GM21737 (cell line): Measurements from ENCODE around the gene SF3B2.
"Not testable (repeated sequence)": the region's sequence is repeated elsewhere in the genome, so short reads cannot be mapped to it uniquely, and the experiment has no call there.

Source experiments
- ATAC-seq: cut with Tn5 transposase; IDR thresholded peaks from one replicate; pipeline ENCODE4 v1.9.1; 2021; ENCODE audit warnings: mild to moderate bottlenecking, moderate library complexity; ENCODE audit not compliant: unreplicated experiment

Gene SF3B2

GRCh38 chr11:66051766-66052663 is at the start of gene SF3B2:
SF3B2 (plus strand) TSS chr11:66052364; CDS start chr11:66052385, 21 bp downstream.
- ATAC-seq, result peak; percentile 94

GRCh38 chr11:66002648-66003225 is 49.4 kb upstream of the SF3B2 start:
- peak; percentile 44 for ATAC-seq

- no peak for ATAC-seq
These were observed 48.9 kb upstream of the SF3B2 start for GRCh38 chr11:66003291-66003690.

- ATAC-seq, result no peak
These were observed 48.0 kb upstream of the SF3B2 start for GRCh38 chr11:66004186-66004585.

- no peak for ATAC-seq
These were observed 45.9 kb upstream of the SF3B2 start for GRCh38 chr11:66006134-66006890.

GRCh38 chr11:66006891-66007176 is 45.3 kb upstream of the SF3B2 start:
- ATAC-seq, result no peak

- ATAC-seq, result no peak
These were observed 44.9 kb upstream of the SF3B2 start for GRCh38 chr11:66007201-66007634.

GRCh38 chr11:66008095-66008467 is 44.1 kb upstream of the SF3B2 start:
- no peak for ATAC-seq

GRCh38 chr11:66008468-66009101 is 43.6 kb upstream of the SF3B2 start:
- no peak for ATAC-seq

GRCh38 chr11:66010036-66010435 is 42.1 kb upstream of the SF3B2 start:
- ATAC-seq, result not testable (repeated sequence)

- no peak for ATAC-seq
These were observed 40.9 kb upstream of the SF3B2 start for GRCh38 chr11:66011239-66011784.

- no peak for ATAC-seq
These were observed 40.3 kb upstream of the SF3B2 start, which contains the start of gene CST6 for GRCh38 chr11:66011785-66012303. CST6 (plus strand) TSS chr11:66012008; CDS start chr11:66012045, 37 bp downstream.

GRCh38 chr11:66012371-66012945 is 39.7 kb upstream of the SF3B2 start:
- ATAC-seq, result no peak

GRCh38 chr11:66012946-66013761 is 39.0 kb upstream of the SF3B2 start:
- ATAC-seq, result no peak

- no peak for ATAC-seq
These were observed 38.4 kb upstream of the SF3B2 start for GRCh38 chr11:66013762-66014100.

GRCh38 chr11:66014804-66015453 is 37.2 kb upstream of the SF3B2 start:
- no peak for ATAC-seq

- no peak for ATAC-seq
These were observed 36.7 kb upstream of the SF3B2 start for GRCh38 chr11:66015454-66015881.

- ATAC-seq, result no peak
These were observed 36.0 kb upstream of the SF3B2 start for GRCh38 chr11:66015936-66016792.
